Sciatic nerve (tissue), 2 donors: ENCODE measurements around the gene INSL3. TPM values are rescaled to one million over a fixed set of nuclear protein-coding genes. Genes with fewer than 3 reads are reported as not detected.

Experiments used
- ATAC-seq: fragments of 200-7000 bp; cut with Tn5 transposase; one replicate; pipeline ENCODE4 v1.9.1; 2020; ENCODE audit warnings: mild to moderate bottlenecking, moderate library complexity
- DNase-seq: peaks from one replicate; pipeline ENCODE4 v3.0.0-alpha.2; 2020; ENCODE audit warnings: low spot score
- intact Hi-C: fragments of 100-400 bp; cut with DNase I; formaldehyde crosslinking; loops from one replicate; pipeline ENCODE4 v1.14.2; 2022
- total RNA-seq: library from RNA; stranded (reverse); fragmentation: NEBNext Ultra II Directional; extraction: Animal tissue kit (Norgen Biotek cat#: 25700); gene quantifications from one replicate; pipeline ENCODE4 v1.2.1, GENCODE V29; 2021
- donor health status: DM: no; HTN: no; CAD: no.
- donor health status: DM: no; HTN: no; CAD: no.

Gene INSL3, protein sequence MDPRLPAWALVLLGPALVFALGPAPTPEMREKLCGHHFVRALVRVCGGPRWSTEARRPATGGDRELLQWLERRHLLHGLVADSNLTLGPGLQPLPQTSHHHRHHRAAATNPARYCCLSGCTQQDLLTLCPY
- total RNA-seq: not detected

DNA sequence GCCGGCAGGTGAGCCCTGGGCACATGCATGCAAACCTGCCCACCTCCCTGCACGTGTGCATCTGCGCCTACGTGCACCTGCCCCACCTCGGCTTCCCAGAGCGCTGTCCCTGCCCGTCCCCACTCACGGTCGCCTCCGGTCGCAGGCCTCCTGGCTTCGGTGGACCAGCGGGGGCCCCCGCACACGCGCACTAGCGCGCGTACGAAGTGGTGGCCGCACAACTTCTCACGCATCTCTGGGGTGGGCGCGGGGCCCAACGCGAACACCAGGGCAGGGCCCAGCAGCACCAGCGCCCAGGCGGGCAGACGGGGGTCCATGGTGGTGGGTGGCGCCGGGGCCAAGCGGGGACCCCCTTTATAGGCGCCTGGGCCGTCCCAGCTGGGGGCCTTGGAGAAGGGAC lies at the start of gene INSL3:
Gene INSL3 (minus strand): TSS at position 330 of the 400 bp plus-strand sequence. CDS start 13 bp downstream, at position 317.
- DNase-seq (no peak), ATAC-seq (no peak)
- intact Hi-C loops: no loop called here

DNA sequence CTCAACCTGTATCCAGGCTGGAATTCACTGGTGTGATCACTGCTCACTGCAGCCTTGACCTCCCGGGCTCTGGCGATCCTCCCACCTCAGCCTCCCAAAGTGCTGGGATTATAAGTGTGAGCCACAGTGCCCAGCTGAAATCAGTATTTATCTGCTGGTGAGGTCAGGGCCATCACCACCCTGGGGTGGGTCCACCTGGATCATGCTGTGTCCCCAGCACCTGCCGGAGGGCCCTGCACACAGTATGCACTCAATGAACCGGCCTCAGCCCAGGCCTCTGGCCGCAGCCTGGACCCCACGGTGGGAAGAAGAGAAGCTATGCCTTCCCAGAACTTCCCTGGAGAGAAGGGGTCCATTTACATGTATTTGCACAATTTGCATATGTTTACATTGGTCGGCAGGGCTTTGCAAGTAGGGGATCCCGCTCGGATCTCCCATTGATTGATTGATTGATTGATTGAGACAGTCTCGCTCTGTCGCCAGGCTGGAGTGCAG lies 47.8 kb upstream of the INSL3 start:
- intact Hi-C loops: no loop called here
- DNase-seq (no peak), ATAC-seq (no peak)

DNA sequence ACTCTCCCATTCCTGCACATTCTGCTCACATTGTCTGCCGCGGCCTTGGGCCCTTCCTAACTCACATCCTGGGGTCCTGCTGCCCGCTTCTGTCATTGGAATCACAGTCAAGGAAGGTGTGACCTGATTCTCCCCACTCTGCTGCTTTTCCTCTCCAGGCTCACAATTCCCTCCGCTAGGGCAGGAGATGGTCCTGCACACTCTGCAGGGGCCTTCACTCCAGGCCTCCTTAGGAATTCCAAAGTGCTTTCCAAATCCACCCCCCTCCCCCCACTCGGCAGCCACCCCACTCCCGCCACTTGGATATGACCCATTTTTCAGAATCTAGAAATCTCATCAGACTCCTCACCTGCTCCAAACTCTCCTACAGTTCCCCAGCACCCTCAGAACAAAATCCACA lies 47.4 kb upstream of the INSL3 start:
- DNase-seq: no peak
- intact Hi-C loops: no loop called here
- no peak for ATAC-seq

DNA sequence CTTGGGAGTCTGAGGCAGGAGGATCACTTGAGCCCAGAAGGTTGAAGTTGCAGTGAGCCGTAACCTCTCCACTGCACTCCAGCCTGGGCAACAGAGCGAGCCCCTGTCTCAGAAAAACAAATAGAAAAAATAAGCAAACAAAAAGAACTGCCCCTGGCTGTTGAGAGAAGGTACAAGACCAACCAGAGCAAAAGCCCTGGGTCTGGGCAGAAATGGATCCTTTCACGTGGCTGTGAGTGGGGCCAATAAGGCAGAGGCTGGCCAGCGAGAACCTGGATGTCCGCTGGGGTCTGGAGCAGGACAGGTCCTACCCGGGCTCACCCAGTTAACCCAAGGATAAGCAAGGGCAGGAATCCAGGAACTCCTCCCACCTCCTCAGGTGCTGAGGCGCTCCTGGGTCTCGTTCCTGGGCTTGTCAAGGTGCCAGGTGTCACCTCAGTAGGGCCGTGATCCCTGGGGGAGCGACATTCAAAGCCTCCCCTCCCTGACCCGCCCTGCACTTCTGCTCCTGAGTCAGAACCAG lies 45.7 kb upstream of the INSL3 start:
- DNase-seq (no peak), ATAC-seq (no peak)
- intact Hi-C loops: no loop called here

DNA sequence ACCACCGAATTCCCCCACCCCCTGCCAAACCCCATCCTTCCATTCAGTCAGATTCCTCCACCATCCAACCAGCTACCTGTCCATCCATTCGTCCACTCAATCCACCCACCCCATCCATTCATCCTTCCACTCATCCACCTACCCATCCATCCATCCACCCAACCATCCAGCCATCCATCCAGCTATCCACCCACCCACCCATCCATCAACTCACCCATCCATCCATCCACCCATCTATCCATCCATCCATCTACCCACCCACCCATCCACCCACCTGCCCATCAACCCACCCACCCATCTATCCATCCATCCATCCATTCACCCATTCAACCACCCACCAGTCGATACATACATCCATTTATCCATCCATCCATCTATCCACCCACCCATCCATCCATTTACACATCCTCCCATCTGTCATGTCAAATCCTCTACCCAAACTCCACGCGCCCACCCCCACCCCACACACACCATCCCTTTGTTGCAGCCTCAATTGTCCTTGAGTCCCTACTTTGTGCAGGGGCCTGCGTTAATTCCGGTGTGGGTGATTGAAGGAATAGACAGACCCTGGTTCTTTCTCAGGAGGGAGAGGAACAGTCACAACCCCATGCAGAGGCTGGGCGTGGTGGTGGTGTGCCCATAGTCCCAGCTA lies 45.1 kb upstream of the INSL3 start:
- no peak for ATAC-seq
- intact Hi-C loops: no loop called here
- no peak for DNase-seq

DNA sequence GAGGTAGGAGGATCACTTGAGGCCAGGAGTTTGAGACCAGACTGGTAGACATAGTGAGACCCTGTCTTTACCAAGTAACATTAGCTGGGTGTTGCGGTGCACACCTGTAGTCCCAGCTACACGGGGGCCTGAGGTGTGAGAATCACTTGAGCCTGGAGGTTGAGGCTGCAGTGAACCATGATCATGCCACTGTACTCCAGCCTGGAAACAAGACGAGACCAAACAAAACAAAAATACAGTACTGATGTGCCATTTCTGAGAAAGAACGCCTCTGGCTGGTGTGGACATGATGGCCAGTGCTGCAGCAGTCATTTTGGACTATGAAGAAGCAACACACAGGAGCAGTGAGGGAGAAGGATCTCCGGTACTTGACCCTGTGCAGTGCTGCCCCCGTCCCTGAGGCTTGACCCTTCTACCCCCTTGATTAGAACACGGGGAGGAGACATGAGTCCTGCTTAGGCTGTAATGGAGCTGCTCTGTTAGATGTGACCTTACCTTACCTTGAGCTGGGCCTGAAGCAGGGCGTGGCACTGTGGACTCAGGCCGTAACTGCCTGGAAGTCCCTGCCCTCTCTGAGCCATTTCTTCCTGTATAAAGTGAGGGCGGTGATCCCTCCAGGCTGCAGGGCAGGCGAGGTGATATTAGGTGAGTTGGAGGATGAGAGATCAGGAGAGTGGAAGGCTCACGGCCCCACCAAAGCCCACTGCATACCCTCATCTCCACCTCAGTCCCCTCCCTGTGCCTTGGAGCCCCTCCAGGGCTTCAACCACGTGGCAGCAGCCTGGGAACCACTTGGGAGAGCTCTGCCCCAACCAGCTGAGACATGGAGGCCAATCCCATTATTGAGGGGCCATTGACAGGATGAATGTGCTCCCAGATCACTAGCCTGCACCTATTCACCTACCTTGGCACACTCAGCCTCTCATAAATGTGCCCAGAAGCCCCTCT lies 44.3 kb upstream of the INSL3 start:
- no peak for DNase-seq
- intact Hi-C loops: no loop called here

DNA sequence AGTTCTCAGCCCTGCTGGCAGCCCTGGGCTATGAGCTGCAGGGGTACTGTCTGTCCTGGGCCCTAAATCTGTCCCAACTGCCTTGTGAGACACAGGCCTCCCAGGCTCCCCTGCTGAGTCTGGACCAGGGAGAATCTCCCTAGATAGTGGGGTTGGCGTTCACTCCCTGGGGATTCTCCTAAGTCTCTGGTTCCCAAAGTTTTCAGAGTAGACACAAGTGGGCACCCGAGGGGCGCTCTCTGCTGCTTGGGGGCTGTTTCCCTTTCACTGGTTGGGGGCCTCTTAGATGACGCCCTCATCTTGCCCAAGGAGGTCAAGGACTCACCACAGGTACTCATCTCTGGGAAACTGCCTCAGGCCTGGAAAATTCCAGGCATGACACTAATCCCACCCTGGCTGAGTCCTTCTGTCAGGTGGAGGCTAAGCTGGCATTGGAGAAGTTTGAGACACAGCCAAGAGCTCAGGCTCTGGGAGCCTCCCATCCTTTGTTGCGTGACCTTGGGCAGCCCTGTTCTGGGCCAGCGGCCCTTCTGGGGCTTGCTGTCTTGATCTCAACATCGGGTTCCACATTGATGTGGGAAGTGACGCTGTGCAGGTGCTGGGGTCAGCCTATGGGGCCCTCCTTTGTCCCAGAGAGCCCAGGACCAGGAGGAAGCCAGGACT lies 42.3 kb upstream of the INSL3 start:
- DNase-seq (no peak), ATAC-seq (no peak)
- intact Hi-C loops: no loop called here

More for the DNA sequence above, 44.3 kb upstream of the INSL3 start:
- no peak for ATAC-seq

DNA sequence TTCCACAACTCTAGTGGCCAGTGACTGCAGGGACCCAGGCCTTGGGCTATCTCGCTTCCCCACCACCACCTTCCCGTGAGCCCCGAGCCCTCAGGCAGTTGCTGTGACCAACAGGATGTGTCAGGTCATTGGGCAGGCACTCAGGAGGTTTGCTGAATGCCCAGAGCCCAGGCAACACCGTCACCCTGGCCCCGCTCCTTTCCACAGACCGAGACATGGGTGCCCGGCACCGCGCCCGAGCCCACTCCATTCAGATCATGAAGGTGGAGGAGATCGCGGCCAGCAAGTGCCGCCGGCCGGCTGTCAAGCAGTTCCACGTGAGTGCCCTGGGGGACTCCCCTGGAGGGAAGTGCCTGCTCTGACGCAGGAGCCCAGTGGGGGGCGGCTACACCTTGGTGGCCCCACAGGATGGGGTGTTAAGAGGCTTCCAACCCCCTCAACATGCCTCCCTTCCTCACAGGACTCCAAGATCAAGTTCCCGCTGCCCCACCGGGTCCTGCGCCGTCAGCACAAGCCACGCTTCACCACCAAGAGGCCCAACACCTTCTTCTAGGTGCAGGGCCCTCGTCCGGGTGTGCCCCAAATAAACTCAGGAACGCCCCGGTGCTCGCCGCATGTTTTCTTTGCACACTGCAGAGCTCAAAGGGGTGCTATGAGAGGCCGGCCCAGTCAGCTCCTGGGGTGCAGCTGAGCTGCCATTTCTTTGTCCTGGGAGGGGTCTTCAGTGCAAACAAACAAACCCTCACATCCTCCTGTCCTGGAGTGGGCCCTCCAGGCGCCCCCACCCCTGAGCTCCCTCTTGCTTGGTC lies 41.6 kb upstream of the INSL3 start:
- intact Hi-C loops: no loop called here
- no peak for ATAC-seq
- DNase-seq: no peak

DNA sequence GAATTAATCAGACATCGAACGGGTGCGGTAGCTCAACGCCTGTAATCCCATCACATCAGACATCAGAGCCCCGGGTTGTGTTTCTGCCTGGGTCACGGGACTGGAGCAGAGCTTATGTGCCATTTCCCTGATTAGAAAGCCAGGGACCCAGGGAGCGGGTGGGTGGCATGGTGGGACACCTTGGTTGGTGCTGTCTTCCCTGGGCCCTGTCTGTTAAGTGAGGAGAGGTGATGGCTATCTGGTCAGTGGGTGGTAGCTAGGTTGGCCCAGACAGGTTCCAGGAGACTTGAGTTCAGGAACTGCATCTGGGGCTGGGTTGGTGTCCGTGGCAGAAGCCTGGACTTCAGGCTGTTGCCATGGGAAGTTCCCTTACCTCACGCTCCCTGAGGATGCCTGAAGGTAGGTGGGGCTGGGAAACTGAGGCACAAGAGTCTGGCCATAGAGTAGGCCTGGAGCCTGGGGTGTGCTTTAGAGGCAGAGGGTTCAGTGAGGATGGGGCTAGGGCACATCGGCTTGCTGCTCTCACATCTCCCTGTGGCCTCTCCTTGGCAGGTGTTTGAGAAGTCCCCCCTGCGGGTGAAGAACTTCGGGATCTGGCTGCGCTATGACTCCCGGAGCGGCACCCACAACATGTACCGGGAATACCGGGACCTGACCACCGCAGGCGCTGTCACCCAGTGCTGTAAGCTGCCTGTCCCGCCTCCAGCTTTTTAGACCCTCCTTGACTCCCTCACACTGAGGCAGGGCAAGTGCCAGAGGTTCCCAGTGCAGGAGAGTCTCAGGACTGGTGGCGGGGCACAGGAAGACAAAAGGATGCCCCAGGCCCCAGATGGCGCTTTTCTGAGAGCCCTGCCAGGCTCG lies 40.5 kb upstream of the INSL3 start:
- no peak for ATAC-seq
- intact Hi-C loops: no loop called here
- DNase-seq: no peak

DNA sequence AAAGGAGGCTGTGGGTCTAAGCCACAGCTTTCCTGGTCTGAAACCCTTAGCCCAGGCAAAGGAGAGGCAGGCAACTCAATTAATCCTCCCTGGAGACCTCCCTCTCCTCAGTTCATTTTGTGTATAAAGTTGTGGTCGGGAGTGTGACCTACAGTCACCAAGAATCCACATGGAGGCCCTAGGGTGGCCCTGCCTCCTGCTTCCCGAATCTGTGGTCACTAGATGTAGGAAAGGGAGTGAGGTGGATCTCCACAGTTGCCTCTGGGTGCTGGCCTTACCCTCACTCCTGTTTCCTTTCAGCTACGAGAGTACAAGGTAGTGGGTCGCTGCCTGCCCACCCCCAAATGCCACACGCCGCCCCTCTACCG lies 39.7 kb upstream of the INSL3 start:
- ATAC-seq (no peak), DNase-seq (no peak)
- intact Hi-C loops: no loop called here

DNA sequence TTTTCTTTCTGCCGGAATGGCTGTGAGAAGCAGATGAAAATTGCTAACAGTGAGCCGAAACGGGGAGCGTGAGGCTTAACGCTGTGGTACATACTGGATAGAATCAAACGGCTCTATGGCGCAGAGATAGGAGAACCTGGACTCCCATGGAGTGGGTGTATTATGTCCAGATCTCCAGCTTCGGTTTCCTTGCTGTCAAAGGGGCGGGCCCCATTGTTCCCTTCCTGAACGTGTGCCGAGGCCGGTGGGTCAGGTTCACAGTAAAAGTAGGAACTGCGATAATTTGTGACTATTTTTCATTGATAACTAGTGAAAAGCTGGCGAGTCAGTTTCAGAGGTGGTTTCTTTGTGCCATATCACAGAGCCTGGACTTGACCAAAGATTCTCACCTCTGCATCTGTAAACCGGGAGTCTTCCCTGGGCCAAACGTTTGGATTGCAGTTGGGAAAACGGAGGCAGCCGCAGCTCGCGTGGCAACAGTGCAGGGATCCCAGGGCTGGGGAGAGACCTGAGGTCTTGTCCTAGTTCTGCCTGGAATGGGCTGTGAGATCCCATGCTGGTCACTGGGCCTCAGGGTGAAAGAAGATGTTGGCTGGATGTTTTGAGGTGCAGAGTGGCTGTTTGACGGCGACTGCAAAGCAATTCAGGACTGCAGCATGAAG lies 39.1 kb upstream of the INSL3 start:
- intact Hi-C loops: no loop called here
- DNase-seq: no peak
- ATAC-seq: no peak

DNA sequence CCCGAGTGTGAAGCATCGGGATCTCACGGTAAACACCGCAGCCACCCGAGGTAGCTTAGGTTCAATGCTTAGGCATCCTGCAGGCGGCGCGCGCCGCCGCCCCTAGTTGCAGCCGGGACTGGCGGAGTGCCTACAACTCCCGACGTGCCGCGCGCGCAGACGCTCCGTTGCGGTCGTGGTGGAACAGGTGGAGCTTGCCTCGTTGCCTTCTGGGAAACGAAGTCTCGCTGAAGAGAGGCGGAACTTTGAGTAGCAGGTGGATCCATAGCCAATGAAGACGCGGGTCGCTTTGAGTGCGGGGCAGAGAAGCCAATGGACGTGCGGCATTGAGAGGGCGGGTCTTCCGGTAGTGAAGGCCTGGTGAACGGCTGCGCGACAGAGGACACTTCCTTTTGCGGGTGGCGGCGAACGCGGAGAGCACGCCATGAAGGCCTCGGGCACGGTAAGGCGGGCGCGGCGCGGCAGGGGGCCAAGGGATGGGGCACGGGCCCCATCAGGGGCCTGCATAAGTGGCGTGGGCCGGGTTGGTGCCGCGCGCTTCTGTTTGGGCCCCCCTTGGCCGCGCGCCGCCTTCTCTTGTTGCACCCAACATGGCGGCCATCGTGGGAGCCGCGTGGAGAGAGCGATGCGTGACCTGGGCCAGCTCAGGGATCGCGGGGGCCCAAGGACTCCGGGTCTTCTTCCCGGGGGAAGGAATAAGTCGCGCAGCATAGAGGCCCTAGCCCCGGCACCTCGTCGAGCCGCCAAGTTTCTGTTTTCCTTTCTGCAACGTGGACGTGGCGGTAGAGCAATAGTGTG lies 38.4 kb upstream of the INSL3 start, which contains the start of gene RPL18A:
Gene RPL18A (plus strand): TSS at position 378 of the 798 bp plus-strand sequence. CDS start 47 bp downstream, at position 425.
- intact Hi-C loops: loop anchor here (10.0 kb wide), 1 partner anchor 135 kb away; no protein-coding TSS in a partner anchor
- peak; percentile 99 for DNase-seq
- ATAC-seq: peak; percentile 99

DNA sequence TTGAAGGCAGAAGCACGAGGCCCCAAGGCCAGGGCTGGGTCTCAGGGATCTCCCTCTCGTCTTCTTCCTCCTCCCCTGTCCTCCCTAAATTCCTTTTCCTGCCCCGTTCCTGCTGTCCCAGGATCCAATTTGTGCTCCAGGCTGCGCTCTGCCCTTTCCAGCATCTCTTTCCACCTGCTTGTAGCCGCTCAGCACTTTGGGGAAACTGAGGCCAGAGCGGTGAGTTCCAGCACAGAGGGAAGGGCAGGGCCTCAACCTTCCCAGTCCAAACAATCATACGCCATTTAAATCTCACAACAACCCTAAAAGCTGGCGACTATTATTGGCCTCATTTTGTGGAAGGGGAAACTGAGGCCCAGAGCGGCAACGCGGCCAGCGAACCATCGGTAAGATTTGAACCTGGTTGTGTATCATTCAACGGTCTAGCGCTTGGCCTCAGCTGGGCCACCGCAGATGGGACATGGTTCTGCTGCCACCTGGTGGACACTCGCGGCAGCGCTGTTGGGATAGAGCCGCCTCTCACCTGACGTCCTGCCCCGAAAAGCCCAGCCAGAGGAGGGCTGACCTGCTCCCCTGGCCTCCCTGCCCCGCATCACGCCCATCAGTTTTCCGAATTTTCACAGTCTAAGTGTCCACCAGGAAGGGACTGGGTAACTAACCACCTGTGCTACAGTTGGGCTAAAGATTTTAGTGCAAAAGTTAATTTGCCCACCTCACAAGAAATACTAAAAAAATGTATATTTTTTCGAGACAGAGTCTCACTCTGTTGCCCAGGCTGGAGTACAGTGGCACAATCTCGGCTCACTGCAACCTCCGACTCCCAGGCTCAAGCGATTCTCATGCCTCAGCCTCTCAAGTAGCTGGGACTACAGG lies 34.2 kb upstream of the INSL3 start:
- DNase-seq (peak; percentile 95), ATAC-seq (peak; percentile 60)
- intact Hi-C loops: loop anchor here (10.0 kb wide), 1 partner anchor 139 kb away; no protein-coding TSS in a partner anchor

DNA sequence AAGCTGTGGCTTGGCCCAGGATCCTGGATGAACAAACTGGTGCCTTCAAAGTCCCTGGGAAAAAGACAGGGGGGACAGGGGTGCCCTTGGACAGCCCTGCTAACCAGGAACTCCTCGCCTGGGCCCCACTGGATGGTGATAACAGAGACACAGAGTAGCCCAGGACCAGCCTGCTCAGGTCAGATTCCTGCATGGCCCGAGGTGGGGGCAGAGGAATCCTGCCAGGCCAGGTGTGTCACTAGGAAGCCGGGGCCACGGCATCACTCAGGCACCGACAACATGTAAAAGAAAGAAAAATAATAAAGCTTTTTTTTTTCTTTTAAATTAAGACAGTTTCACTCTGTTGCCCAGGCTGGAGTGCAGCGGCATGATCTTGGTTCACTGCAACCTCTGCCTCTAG lies 32.7 kb upstream of the INSL3 start:
- intact Hi-C loops: loop anchor here (10.0 kb wide), 1 partner anchor 141 kb away; no protein-coding TSS in a partner anchor
- DNase-seq (no peak), ATAC-seq (no peak)
